OCI-LY7 (cell line): ENCODE measurements around the gene NEIL3. TPM values are rescaled to one million over a fixed set of nuclear protein-coding genes. Genes with fewer than 3 reads are reported as not detected.
A peak's percentile ranks its signal among the peaks of the same experiment; 100 is the strongest.

Source experiments
- BruUV-seq: library from RNA; stranded (reverse); fragments of 400-500 nt; replicated peaks from 2 replicates; lab custom pipeline; 2021; lab: Mats Ljungman, UMichigan
- CTCF ChIA-PET: fragments of 300-600 bp; sonication (Branson Sonifier 250); formaldehyde crosslinking; loops from one replicate; lab custom pipeline; 2022; ENCODE audit warnings: antibody characterized with exemption; ENCODE audit not compliant: unreplicated experiment; lab: Charles Lee
- POLR2A ChIA-PET: fragments of 300-600 bp; sonication (Branson Sonifier 250); formaldehyde crosslinking; loops from one replicate; lab custom pipeline; 2022; ENCODE audit warnings: antibody characterized with exemption; lab: Charles Lee
- DNase-seq: peaks from one replicate; pipeline ENCODE4 v3.0.0-alpha.2; 2015; ENCODE audit warnings: low spot score
- H2AFZ ChIP-seq: fragments of 200-600 bp; sonication (generic), shearing (Covaris generic); 2 replicates; pipeline ENCODE4 v1.6.1; 2014; ENCODE audit warnings: mild to moderate bottlenecking, antibody characterized with exemption, low read length, moderate library complexity
- H3K27ac ChIP-seq: fragments of 200-600 bp; sonication (generic); 2 replicates; pipeline ENCODE4 v1.5.1; 2014; ENCODE audit warnings: mixed run types, low read depth, mild to moderate bottlenecking, moderate library complexity, low read length, inconsistent platforms; ENCODE audit not compliant: poor library complexity, severe bottlenecking
- H3K36me3 ChIP-seq: fragments of 200-600 bp; sonication (generic); 2 replicates; pipeline ENCODE4 v1.6.1; 2014; ENCODE audit warnings: mild to moderate bottlenecking, antibody characterized with exemption, low read length, moderate library complexity, mixed read lengths; ENCODE audit not compliant: insufficient read depth
- H3K4me1 ChIP-seq: fragments of 200-600 bp; sonication (generic); 2 replicates; pipeline ENCODE4 v1.5.1; 2014; ENCODE audit warnings: mild to moderate bottlenecking, low read length; ENCODE audit not compliant: insufficient read depth, poor library complexity, severe bottlenecking
- H3K4me2 ChIP-seq: fragments of 200-600 bp; sonication (generic); 2 replicates; pipeline ENCODE4 v1.6.1; 2014; ENCODE audit warnings: mild to moderate bottlenecking, low read length
- H3K4me3 ChIP-seq: fragments of 200-600 bp; sonication (generic); 2 replicates; pipeline ENCODE4 v1.5.1; 2014; ENCODE audit warnings: mild to moderate bottlenecking, low read depth, low read length; ENCODE audit not compliant: poor library complexity, severe bottlenecking
- H3K79me2 ChIP-seq: fragments of 200-600 bp; sonication (generic); 2 replicates; pipeline ENCODE4 v1.6.1; 2016; ENCODE audit warnings: low read depth, mild to moderate bottlenecking, low read length, moderate library complexity, mixed read lengths; ENCODE audit not compliant: insufficient read depth
- H3K9me2 ChIP-seq: fragments of 200-600 bp; sonication (generic); 2 replicates; pipeline ENCODE4 v1.6.1; 2016; ENCODE audit warnings: mild to moderate bottlenecking, low read length, mixed read lengths; ENCODE audit not compliant: insufficient read depth
- H3K9me3 ChIP-seq: fragments of 200-600 bp; sonication (generic); 2 replicates; pipeline ENCODE4 v1.6.1; 2014; ENCODE audit warnings: mild to moderate bottlenecking, mixed run types, low read length, mixed read lengths
- H4K20me1 ChIP-seq: fragments of 200-600 bp; sonication (generic); 2 replicates; pipeline ENCODE4 v1.6.1; 2014; ENCODE audit warnings: mild to moderate bottlenecking, antibody characterized with exemption, low read length, moderate library complexity, mixed read lengths; ENCODE audit not compliant: insufficient read depth
- CTCF ChIP-seq: fragments of 200-600 bp; sonication (generic); conservative IDR thresholded peaks from 2 replicates; pipeline ENCODE4 v1.5.1; 2014; ENCODE audit warnings: mild to moderate bottlenecking, antibody characterized with exemption, low read length, moderate library complexity, mixed read lengths
- EZH2phosphoT487 ChIP-seq: fragments of 200-600 bp; sonication (generic); IDR thresholded peaks from 2 replicates; pipeline ENCODE4 v1.6.1; 2018; ENCODE audit warnings: low read depth, borderline replicate concordance, mild to moderate bottlenecking, mixed run types, antibody characterized with exemption, low read length, moderate library complexity, mixed read lengths
- intact Hi-C: fragments of 100-400 bp; cut with micrococcal nuclease; formaldehyde crosslinking; loops from one replicate; pipeline ENCODE4 v1.10.0; 2022; ENCODE audit not compliant: unreplicated experiment
- total RNA-seq, 2 experiments: library from RNA; depleted of rRNA in 1 of 2; stranded (reverse); fragments of >200 nt in 1 of 2; shearing (Covaris generic) in 1 of 2; gene quantifications; 2 replicates each; pipeline ENCODE4 v1.2.3, GENCODE V29; 2014 to 2022

Gene NEIL3
- total RNA-seq, 2 experiments from 2014 or later: 19.1 to 22.9 TPM

GRCh38 chr4:177311589-177311988, 1.9 kb downstream of the NEIL3 start:
- no TSS peak for BruUV-seq
- H3K79me2 ChIP-seq: peaks cover 56% of the 10 kb centered on the region
- 0 out of 2 replicates have a peak, but pooled peaks cover 5% of the 10 kb centered on the region for H4K20me1 ChIP-seq
- H3K4me1 ChIP-seq: peaks cover 31% of the 10 kb centered on the region
- H3K27ac ChIP-seq: no peak overlapping the region
- peak overlapping the region; percentile 94 for H3K4me3 ChIP-seq
- H3K9me3 ChIP-seq: no peaks in the 10 kb centered on the region
- ChIA-PET POLR2A (interaction anchor here (0.6 to 4.1 kb wide), 10 partner anchors 9 to 1262 kb away, joined by 3 to 37 read pairs (median 4); partner anchors contain the start of gene AGA), CTCF (no interaction called here)
- DNase-seq: no peak
- no peaks in the 10 kb centered on the region for H3K9me2 ChIP-seq
- intact Hi-C loops: no loop called here
- H3K36me3 ChIP-seq: peaks cover 26% of the 10 kb centered on the region
- no peak overlapping the region for H2AFZ ChIP-seq
- H3K4me2 ChIP-seq: peak overlapping the region; percentile 94
- TF ChIP-seq EZH2phosphoT487: no peak

GRCh38 chr4:177313263-177313662, 3.6 kb downstream of the NEIL3 start:
- Histone ChIP-seq H4K20me1 (0 out of 2 replicates have a peak, but pooled peaks cover 5% of the 10 kb centered on the region), H3K36me3 (peaks cover 27% of the 10 kb centered on the region), H3K9me2 (no peaks in the 10 kb centered on the region), H3K79me2 (peaks cover 65% of the 10 kb centered on the region), H3K27ac (no peak overlapping the region), H2AFZ (no peak overlapping the region), H3K4me2 (peak overlapping the region; percentile 94), H3K9me3 (no peaks in the 10 kb centered on the region), H3K4me3 (no peak overlapping the region), H3K4me1 (peaks cover 31% of the 10 kb centered on the region)
- no TSS peak for BruUV-seq
- ChIA-PET POLR2A (interaction anchor here (0.6 to 2.1 kb wide), 7 partner anchors 9 to 131 kb away, joined by 3 to 10 read pairs (median 3); partner anchors contain the start of gene AGA), CTCF (interaction anchor here (1.5 kb wide), 1 partner anchor 9 kb away, joined by 4 read pairs; no protein-coding TSS in a partner anchor)
- no peak for TF ChIP-seq EZH2phosphoT487
- DNase-seq: no peak
- intact Hi-C loops: no loop called here

- Histone ChIP-seq H2AFZ (no peak overlapping the region), H3K27ac (no peak overlapping the region), H3K9me3 (no peaks in the 10 kb centered on the region), H3K4me2 (peak overlapping the region; percentile 23; the same call in 1 of the 2 replicates), H3K4me1 (peaks cover 18% of the 10 kb centered on the region), H4K20me1 (peaks cover 5% of the 10 kb centered on the region; the same call in 1 of the 2 replicates), H3K9me2 (no peaks in the 10 kb centered on the region), H3K4me3 (no peak overlapping the region), H3K79me2 (peaks cover 75% of the 10 kb centered on the region), H3K36me3 (peaks cover 36% of the 10 kb centered on the region)
- DNase-seq: no peak
- TF ChIP-seq CTCF: no peak
- TF ChIP-seq EZH2phosphoT487: no peak
- ChIA-PET CTCF (no interaction called here), POLR2A (interaction anchor here (0.8 to 1.2 kb wide), 3 partner anchors 10 to 21 kb away, joined by 3 to 6 read pairs (median 3); no protein-coding TSS in a partner anchor)
- intact Hi-C loops: no loop called here
- BruUV-seq: no TSS peak
Measured at GRCh38 chr4:177315767-177316464, 6.2 kb downstream of the NEIL3 start.
